Keratinocyte (primary cell): Measurements from ENCODE around the gene NQO2. TPM values are rescaled to one million over a fixed set of nuclear protein-coding genes. Genes with fewer than 3 reads are reported as not detected.

ENCODE experiments used
- DNase-seq: peaks from one replicate; pipeline ENCODE4 v3.0.0-alpha.2; 2011; ENCODE audit warnings: low read depth, missing footprints, low spot score
- FAIRE-seq: peaks from 2 replicates; lab custom pipeline; 2011; peaks lifted over from hg19 to GRCh38; lab: Jason Lieb, UNC
- H2AFZ ChIP-seq: 2 replicates; pipeline ENCODE4 v1.6.0; 2012; ENCODE audit warnings: low read length, control low read depth, inconsistent platforms; ENCODE audit not compliant: control insufficient read depth
- H3K27ac ChIP-seq: 2 replicates; pipeline ENCODE4 v1.5.1; 2011; ENCODE audit warnings: low read length; ENCODE audit not compliant: control insufficient read depth, insufficient read depth
- H3K27me3 ChIP-seq: 3 replicates; pipeline ENCODE4 v1.6.0; 2011; ENCODE audit warnings: low read length; ENCODE audit not compliant: control insufficient read depth, insufficient read depth; ENCODE audit errors: extremely low read depth
- H3K36me3 ChIP-seq, 2 experiments: 2 replicates in 1 of 2; 3 replicates in 1 of 2; pipeline ENCODE4 v1.5.1; 2011; ENCODE audit warnings: low read length in 2 of 2, mild to moderate bottlenecking in 1 of 2; ENCODE audit not compliant: control insufficient read depth in 2 of 2, insufficient read depth in 2 of 2; ENCODE audit errors: extremely low read depth in 1 of 2
- H3K4me1 ChIP-seq: 3 replicates; pipeline ENCODE4 v1.5.1; 2011; ENCODE audit warnings: low read length; ENCODE audit not compliant: control insufficient read depth, insufficient read depth; ENCODE audit errors: extremely low read depth
- H3K4me2 ChIP-seq: 3 replicates; pipeline ENCODE4 v1.6.0; 2011; ENCODE audit warnings: low read depth, low read length; ENCODE audit not compliant: control insufficient read depth, insufficient read depth; ENCODE audit errors: extremely low read depth
- H3K4me3 ChIP-seq, 3 experiments: fragments of 200-600 bp in 1 of 3; sonication (generic) in 1 of 3; 2 replicates in 2 of 3; 3 replicates in 1 of 3; pipeline ENCODE4 v1.5.1; 2011 to 2016; ENCODE audit warnings: low read length in 3 of 3, mild to moderate bottlenecking in 3 of 3, control low read depth in 2 of 3, inconsistent platforms in 1 of 3, low read depth in 1 of 3, mixed read lengths in 1 of 3, mixed run types in 1 of 3, moderate library complexity in 1 of 3; ENCODE audit not compliant: control insufficient read depth in 2 of 3, insufficient read depth in 2 of 3; ENCODE audit errors: extremely low read depth in 1 of 3
- H3K79me2 ChIP-seq: 2 replicates; pipeline ENCODE4 v1.6.0; 2012; ENCODE audit warnings: low read length; ENCODE audit not compliant: control insufficient read depth, insufficient read depth
- H3K9ac ChIP-seq: 3 replicates; pipeline ENCODE4 v1.6.0; 2011; ENCODE audit warnings: low read length; ENCODE audit not compliant: control insufficient read depth, insufficient read depth; ENCODE audit errors: extremely low read depth
- H3K9me1 ChIP-seq: 3 replicates; pipeline ENCODE4 v1.6.0; 2011; ENCODE audit warnings: low read length; ENCODE audit not compliant: control insufficient read depth, insufficient read depth; ENCODE audit errors: extremely low read depth
- H3K9me3 ChIP-seq: 2 replicates; pipeline ENCODE4 v1.5.1; 2012; ENCODE audit warnings: low read depth, low read length; ENCODE audit not compliant: control insufficient read depth
- H4K20me1 ChIP-seq: 3 replicates; pipeline ENCODE4 v1.6.0; 2011; ENCODE audit warnings: low read length; ENCODE audit not compliant: control insufficient read depth, insufficient read depth; ENCODE audit errors: extremely low read depth
- CTCF ChIP-seq, 3 experiments: IDR thresholded peaks in 1 of 3; conservative IDR thresholded peaks in 1 of 3; optimal IDR thresholded peaks in 1 of 3; 2 replicates in 2 of 3; 3 replicates in 1 of 3; pipeline versions ENCODE3 to v1.5.1; 2011; ENCODE audit warnings: low read length in 3 of 3, mild to moderate bottlenecking in 3 of 3, moderate library complexity in 2 of 3, control low read depth in 1 of 3, inconsistent platforms in 1 of 3; ENCODE audit not compliant: insufficient read depth in 2 of 3; ENCODE audit errors: extremely low read depth in 1 of 3
- EZH2 ChIP-seq: IDR thresholded peaks from one replicate; pipeline ENCODE4 v1.6.1; 2012; ENCODE audit warnings: inconsistent platforms, mild to moderate bottlenecking, low read length, moderate library complexity
- dilution Hi-C: fragments of 300-500 bp; cut with MboI; formaldehyde crosslinking; loops from one replicate; pipeline ENCODE4 v1.7.0; 2020; ENCODE audit warnings: low sequenced_read_pairs; ENCODE audit not compliant: extremely low pct_ligation_motif_present
- polyA plus RNA-seq, 5 experiments: library from polyadenylated mRNA; depleted of rRNA in 3 of 5; stranded (reverse) in 3 of 5; stranded (forward) in 1 of 5; unstranded in 1 of 5; fragments of >200 nt; gene quantifications; 1 replicate in 1 of 5; 2 replicates in 3 of 5; 3 replicates in 1 of 5; pipeline versions ENCODE4 v1.2.1 to v1.2.3, GENCODE V29; 2011 to 2012; ENCODE audit warnings: missing spikeins in 2 of 5, low read depth in 1 of 5, low replicate concordance in 1 of 5

NQO2 gene
- polyA plus RNA-seq, 1 donor (not counting 4 experiments of a cell fraction or from before 2014, with no cell fraction given), result 22.9 TPM

GRCh38 chr6:3009930-3010329, 10.2 kb downstream of the NQO2 start:
- H3K9me3 ChIP-seq, result no peaks in the 10 kb centered on the region
- H3K27ac ChIP-seq, result no peak overlapping the region
- H3K27me3 ChIP-seq, result no peaks in the 10 kb centered on the region
- H3K9me1 ChIP-seq, result no peaks in the 10 kb centered on the region
- H3K36me3 ChIP-seq, result peaks cover 6 to 12% of the 10 kb centered on the region in 2 experiments
- H3K4me2 ChIP-seq, result no peak overlapping the region
- H2AFZ ChIP-seq, result no peak overlapping the region
- dilution Hi-C loops, result no loop called here
- DNase-seq (no peak), FAIRE-seq (no peak)
- H4K20me1 ChIP-seq, result no peaks in the 10 kb centered on the region
- no peak overlapping the region for H3K9ac ChIP-seq
- no peak overlapping the region for H3K4me3 ChIP-seq
- TF ChIP-seq CTCF (optimal IDR thresholded peaks at IDR 0.05 in 1 of 3, IDR thresholded peaks at IDR 0.05 in 1 of 3, conservative IDR thresholded peaks at IDR 0.05 in 1 of 3; ENCODE audit: extremely low read depth in 1 of 3, insufficient read depth in 2 of 3, low read length in 3 of 3) (no peak), EZH2 (no peak)
- H3K79me2 ChIP-seq, result no peaks in the 10 kb centered on the region
- peaks cover 12% of the 10 kb centered on the region for H3K4me1 ChIP-seq

GRCh38 chr6:3011158-3011557, 11.5 kb downstream of the NQO2 start:
- no peaks in the 10 kb centered on the region for H3K27me3 ChIP-seq
- dilution Hi-C loops, result no loop called here
- no peaks in the 10 kb centered on the region for H3K9me1 ChIP-seq
- H3K9ac ChIP-seq, result no peak overlapping the region
- no peaks in the 10 kb centered on the region for H3K9me3 ChIP-seq
- no peak for DNase-seq
- H4K20me1 ChIP-seq, result no peaks in the 10 kb centered on the region
- H3K27ac ChIP-seq, result no peak overlapping the region
- TF ChIP-seq EZH2 (no peak), CTCF (optimal IDR thresholded peaks at IDR 0.05 in 1 of 3, IDR thresholded peaks at IDR 0.05 in 1 of 3, conservative IDR thresholded peaks at IDR 0.05 in 1 of 3; ENCODE audit: extremely low read depth in 1 of 3, insufficient read depth in 2 of 3, low read length in 3 of 3) (no peak)
- no peak overlapping the region for H3K4me3 ChIP-seq
- peaks cover 6 to 9% of the 10 kb centered on the region in 2 experiments for H3K36me3 ChIP-seq
- no peaks in the 10 kb centered on the region for H3K79me2 ChIP-seq
- H3K4me2 ChIP-seq, result no peak overlapping the region
- no peak overlapping the region for H2AFZ ChIP-seq
- H3K4me1 ChIP-seq, result peaks cover 12% of the 10 kb centered on the region
- FAIRE-seq, result no peak
